HG02970 (cell line): Measurements from ENCODE around the gene FABP2.
"Not testable (repeated sequence)": the region's sequence is repeated elsewhere in the genome, so short reads cannot be mapped to it uniquely, and the experiment has no call there.

ENCODE experiments used
- ATAC-seq: cut with Tn5 transposase; IDR thresholded peaks from one replicate; pipeline ENCODE4 v1.9.1; 2021; ENCODE audit warnings: mild to moderate bottlenecking, moderate library complexity, moderate number of reproducible peaks; ENCODE audit not compliant: unreplicated experiment, low FRiP score

The FABP2 gene

DNA sequence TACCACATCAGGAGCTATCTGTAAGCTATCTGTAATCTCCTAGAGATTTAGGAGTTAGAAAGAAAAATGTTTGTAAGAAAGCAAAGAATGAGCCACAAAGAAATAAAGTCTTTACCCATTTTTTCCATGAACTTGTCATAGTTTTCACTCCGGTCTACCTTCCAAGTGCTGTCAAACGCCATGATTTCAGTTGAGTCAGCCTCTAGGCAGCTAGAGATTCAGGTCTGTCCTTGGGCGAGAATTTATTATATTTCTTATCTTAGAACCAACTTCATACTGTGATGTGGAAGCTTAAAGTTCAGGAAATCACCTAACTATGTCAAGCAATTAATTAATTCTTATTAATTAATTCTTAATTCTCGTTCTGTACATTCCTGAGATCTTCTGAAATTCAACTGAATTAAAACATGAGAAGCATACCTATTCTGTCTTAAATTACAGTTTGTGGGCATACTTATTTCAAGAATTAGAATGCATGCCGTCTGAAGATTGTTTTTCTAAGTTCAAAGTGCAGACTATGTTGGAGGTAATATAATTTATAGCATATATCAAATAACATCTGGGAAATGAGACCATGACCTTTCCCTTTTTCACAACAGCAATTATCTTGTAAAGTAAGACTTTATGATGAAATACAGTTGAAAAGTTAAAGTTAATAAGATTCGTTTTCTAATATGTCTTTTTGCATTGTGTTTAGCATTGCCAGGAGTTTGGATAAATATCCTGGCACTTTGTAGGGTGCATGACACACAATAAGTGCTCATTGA, at the start of gene FABP2:
Gene FABP2, minus strand, starts transcription at position 218 of the 767 bp plus-strand sequence. Its CDS starts 36 bp downstream, at position 182.
- no peak for ATAC-seq

DNA sequence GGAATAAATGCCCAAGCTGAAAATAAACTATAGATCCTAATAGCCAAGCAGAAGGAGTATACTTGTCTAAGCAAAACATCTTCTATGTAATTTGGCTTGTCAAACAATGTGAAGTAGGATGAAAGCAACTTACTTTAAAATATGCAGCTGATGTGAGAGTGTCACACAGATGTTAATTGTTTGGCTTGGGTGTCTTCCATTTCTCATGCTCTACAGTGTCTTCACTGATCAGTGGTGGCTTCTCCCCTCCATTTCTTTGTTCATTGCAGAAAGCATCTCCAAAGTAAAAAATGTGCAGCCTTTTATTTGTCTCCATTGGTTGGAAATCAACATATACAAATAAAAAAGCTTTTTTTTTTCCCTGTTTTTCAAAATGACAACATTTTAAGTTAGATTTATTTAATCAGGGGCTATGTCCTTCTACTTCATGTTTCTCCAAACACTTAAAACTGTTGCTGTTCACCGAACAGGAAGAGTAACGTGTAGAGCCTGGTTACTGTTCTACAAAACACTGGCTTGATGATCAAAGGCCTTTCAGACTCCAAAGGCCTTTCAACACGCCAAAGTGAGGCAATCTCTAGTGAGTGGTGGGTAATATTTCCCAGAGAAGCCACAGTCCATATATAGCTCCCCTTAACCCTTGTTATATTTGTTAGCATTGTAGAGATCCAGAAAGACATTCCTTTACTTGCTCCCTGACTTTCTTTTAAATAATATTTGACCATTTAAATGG, 49.2 kb upstream of the FABP2 start:
- not testable (repeated sequence) for ATAC-seq

DNA sequence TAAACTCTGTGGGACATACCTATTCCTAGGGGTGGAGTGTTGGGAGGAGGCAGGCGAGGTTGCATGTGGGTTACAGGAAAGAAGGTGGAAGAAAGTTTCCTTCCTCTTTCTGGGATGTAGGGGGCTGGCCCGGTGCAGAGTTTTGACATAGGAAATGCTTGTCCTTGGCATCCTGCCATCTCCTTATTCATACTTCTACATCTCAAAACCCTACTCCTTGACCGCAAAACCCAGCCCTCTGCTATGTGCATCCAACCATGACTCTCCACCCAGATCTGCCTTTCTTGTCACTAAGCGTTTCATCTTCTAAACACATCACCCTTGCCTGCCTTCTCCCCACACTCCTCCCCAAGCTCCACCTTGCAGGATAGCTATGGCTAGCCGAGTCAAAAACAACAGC, 48.5 kb upstream of the FABP2 start:
- ATAC-seq, result peak; percentile 90

DNA sequence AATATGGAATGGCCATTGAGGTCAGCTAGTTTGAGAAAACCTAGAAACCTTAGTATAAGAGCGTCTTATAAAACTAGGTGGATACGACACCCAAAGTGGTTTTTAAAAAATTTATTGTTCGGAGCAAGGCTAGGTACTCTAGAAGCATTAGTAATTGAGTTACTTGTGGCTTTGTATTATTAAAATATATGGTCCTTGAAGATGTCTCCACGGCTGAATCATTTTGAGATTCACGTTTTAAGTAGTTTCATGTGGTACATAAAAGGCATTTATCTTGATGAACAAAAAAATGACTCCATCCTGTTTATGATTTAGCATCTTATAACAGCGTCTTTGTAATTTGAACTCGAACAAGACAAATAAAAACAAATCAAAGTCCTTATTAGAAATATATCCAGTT, 44.9 kb upstream of the FABP2 start:
- ATAC-seq, result not testable (repeated sequence)

DNA sequence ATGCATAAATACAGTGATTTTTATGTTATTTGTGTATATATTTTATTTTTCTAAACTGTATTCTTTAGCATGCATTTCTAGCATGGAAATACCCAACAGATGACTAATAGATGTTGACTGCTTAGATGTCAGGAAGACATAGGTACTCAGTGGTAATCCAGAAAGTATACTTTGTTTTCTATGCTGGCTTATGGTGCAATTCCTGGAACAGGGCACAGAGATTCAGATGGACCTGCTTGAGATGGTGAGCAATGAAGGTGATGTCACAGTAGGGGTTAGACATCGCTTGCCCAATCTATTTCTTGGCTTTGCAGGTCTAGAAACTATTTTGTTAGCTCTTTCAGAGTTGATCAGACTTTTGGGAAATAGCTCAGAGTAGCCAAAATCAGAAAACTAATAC, 42.3 kb upstream of the FABP2 start:
- not testable (repeated sequence) for ATAC-seq

DNA sequence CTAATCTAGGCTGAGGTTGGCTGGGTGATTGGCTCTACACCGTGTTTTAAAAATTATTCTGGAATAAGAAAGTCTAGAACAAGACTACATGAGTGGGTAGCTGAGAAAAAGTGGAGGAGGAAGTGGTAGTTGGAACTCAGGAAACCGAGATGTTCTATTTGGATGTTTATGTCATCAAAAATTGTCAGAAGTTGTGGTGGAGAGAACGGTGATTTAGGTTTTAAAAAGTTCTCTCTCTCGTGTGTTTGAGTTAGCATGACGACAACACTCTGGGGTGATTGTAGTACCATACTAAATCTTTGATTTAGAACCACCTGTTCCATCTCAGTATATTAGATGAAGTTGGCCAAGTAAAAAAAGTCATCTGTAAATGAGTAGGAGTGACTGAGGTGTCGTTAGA, 41.4 kb upstream of the FABP2 start:
- not testable (repeated sequence) for ATAC-seq

DNA sequence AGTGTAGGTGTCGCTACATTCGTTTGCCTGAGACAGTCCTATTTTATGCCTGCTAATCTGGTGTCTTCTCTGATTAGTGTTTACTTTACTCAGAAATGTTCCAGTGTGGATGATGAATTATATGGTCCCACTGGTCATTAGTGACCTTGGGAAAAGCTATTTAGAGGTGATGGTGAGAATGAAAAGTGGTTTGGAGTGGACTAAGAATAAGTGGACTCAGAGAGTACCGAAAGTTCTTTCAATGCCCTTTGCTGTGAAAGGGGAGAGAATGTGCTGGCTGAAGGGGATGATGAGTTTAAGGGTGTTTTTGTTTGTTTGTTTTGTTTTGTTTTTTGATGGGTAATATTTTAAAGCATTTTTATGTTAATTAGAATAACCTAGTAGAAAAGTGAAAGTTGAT, 40.5 kb upstream of the FABP2 start:
- ATAC-seq, result not testable (repeated sequence)

DNA sequence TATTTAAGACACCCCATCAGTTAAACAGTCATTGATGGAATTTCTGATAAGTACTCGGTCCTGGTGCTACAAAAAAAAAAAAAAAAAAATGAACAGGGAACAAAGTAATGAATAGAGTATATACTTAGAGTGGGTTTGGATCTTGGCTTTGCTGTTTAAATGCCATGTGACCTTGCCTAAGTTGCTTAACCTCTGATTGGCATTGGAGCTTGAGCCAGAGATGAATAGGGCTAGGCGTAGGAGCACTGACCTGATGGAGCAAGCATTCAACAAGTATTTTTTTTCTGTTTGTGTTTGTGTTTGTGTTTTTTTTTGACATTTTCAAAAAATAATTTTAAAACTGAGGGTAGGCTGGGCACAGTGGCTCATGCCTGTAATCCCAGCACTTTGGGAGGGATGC, 37.9 kb upstream of the FABP2 start:
- not testable (repeated sequence) for ATAC-seq

DNA sequence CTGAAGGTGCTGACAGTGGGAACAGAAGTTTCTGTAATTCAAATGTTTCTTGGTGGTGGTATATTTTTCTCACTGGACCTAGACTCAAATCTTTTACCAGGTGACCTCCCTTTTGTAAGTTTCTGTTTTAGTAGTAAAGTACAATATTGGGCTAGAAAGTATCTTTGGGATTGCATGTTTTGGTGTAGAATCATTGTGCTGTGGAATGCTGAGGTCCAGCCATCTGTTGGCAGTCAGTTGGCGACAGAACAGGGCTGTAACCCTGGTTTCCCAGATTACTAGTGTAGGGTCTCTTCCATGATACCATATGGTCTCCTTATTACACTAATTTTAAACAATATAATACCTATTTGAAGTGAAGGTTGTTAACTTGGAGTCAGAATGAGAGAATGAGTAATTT, 34.9 kb upstream of the FABP2 start:
- not testable (repeated sequence) for ATAC-seq

DNA sequence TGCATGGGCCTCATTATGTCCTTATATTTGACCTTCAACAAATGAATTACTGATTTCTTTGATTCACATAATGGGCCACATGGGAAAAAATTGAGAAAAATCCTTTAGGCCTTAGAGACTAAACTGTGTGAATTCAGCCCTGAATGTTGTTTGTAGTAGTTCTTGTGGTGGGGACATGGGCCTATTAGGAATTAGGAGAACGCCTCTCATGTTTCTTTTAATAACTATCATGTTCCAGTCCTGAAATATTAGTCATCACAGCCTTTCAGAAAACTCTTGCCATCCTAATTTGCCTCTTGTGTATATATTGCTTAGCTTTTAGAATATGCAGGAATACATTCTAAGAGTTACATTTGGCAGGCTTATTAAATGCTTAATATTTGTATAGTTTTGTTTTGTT, 34.1 kb upstream of the FABP2 start:
- not testable (repeated sequence) for ATAC-seq

DNA sequence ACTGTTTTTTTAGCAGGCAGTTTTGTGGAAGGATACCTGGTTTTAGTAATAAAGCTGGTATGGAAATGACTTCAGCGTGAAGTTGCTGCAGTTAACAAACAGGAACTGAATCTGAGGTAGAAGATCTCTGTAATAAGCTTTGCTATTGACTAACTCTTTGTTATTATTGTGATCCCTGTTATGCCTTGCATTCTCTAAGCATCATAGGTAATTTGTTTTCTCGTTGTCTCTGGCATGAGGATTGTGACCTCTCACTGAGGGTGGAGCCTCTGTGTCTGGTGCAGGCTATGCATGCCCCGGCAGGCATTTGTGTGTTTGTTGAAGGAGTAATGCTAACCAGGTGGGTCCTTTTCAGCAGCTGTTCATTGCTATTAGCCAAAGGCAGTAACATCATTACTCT, 31.4 kb upstream of the FABP2 start:
- not testable (repeated sequence) for ATAC-seq

DNA sequence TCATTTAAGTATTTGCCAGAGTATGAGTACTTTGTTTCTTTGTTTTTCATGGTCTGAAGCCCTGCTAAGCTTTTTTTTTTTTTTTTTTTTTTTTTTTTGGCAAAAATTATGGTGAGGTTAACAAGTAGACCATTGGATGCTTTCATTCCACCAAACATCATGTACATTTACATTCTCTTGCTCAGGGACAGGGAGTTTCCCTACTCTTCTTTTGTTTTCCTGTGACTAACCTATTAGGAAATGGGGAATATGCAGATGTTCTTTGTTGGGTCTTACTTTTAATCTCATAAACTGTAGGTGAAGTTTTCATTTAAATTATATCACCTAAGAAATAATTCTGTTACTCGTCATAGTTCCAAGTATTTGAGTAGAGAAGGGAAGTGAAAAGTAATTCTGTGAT, 26.2 kb upstream of the FABP2 start:
- ATAC-seq, result not testable (repeated sequence)

DNA sequence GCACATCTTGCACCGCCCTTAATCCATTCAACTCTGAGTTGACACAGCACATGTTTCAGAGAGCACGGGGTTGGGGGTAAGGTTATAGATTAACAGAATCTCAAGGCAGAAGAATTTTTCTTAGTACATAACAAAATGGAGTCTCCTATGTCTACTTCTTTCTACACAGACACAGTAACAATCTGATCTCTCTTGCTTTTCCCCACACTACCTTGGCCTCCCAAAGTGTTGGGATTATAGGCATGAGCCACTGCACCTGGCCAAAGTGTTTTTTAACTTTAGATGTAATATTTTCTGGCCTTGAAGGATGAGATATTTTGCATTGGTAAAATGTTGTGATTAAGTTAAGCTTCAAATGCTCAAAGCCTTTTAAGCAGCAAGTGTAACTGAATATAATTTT, 21.4 kb upstream of the FABP2 start:
- not testable (repeated sequence) for ATAC-seq

DNA sequence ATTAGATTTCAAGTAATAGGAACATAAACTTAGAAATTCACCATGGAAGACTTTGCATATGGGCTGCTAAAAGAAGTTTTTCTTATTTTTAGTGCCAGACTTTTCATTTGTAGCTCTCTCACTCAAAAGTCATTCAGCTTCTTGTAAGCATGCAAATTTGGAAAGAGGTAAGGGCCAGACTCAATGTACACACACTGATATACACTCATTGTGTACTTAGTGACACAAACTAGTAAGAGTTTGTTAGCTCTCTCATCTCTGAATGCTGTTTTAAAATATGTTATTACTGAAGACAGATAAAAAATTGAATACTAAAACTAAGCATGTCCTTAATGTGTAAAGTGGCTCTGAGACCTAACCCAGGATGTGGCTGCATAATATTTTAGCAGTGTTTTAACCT, 18.0 kb upstream of the FABP2 start:
- ATAC-seq, result not testable (repeated sequence)

DNA sequence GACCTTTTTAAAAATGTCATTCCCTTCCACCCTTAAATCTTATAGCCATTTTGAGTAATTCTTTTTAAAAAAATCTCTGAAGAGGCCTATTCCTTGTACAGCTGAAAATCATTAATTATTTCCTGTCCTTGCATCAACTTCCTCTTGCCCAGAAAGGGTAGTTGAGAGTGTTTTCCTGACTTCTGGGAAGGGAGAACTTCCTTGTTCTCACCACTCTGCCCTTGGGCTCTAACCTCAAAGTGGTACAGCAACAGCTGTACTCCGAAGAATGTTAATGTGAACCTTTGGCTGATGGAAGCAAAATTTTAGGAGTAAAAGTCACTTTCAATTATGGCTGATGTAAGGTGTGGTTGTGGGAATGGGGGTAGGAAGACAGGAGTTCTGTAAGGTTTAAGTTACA, 15.1 kb upstream of the FABP2 start:
- ATAC-seq, result no peak

DNA sequence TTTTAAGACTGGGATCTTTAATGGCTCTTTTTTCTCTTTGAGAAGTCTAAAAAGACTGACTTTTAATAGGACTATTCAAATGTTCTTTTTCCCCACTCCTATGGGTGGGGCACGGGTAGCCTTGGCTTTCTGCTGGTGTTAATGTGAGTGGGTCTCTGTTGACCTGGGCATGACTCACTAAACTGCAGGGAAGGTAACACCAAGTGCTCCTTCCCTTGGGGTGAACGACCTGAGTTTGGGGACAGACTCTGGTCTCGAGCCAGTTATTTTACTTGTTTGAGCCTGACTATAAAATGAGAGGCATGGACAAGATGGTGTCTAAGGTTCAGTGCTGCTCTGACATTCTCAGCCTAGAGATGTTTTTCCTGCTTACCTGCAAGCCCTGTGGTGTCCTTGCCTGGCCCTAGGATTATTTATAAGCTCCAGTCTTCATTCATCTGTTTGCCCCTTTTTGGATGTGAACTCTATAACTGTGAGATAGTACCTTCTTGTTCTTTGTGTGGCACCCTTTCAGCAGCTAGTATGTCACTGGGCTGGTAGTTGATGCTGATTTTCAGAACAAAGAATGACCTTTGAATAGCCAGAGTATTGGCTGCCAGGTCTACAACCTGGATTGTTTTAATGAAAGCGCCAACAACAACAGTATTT, 14.5 kb upstream of the FABP2 start:
- not testable (repeated sequence) for ATAC-seq

DNA sequence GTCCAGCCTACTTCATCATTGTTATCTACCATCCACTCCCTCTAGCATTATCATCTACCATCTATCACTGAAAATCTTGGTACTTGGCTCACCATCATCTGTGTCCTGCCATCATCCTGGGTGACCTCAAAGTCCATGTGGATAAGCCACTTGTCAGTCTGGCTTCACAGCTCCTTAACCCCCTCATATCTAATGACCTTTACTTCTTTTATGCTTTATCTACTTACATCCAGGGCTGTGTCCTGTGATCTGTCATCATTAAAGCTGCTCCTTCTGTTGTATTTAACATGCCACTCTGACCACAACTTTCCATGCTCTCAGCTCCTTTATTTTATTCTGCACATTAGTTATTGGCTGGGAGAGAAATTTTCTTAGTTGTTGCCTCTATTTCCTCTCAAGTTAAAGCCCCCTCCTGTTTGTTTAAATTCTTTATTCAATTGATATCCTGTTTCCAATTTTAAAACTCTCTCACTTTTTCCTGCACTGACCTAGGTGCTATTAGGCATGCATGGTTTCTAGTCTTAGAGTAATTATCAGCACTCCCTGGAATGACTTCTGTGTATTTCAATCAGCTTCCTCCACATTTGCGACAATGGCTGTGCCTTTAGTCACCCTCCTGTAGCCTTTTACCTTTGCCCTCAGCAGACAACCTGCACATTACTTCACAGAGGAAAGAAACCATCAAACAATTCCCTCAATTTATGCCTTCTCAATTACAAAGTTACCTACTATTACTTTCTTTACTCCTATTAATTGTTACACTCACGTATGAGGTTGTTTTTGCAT, 8.1 kb upstream of the FABP2 start:
- no peak for ATAC-seq

DNA sequence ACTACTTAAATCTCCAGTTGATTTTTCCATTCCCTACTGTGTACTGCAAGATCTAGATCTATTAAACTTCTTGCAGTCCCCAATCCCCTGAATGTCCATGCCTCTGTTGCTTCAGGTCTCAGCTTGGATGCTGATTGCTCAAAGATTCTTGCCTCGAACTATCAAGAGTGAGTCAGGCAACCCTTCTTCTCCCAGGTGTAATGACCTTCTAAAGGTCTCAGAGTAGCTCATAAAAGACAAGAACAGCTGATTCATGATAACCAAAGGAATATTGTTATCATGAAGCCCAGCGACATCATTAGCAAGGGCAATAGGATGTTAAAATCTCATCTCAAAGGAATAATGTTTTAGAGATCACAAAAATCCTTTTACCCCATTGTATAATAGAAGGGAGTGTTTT, 6.8 kb upstream of the FABP2 start:
- ATAC-seq, result no peak

DNA sequence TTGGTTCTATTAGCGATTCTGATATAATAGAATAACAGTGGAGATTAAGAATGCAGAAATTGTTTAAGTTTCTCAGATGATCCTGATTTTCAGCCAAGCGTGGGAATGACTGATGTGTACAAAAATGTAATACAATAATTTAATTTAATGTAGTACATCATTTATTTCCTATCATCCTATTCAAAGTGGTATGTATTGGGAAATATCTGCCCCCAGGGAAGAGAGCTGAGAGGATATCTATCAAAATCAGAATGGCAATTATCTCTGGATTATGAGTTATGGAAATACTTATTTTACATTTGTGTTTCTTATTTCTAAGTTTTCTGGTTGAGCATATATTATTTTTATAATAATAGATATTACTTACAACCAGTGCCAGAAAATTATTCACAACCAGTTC, 3.9 kb downstream of the FABP2 start:
- ATAC-seq, result no peak

DNA sequence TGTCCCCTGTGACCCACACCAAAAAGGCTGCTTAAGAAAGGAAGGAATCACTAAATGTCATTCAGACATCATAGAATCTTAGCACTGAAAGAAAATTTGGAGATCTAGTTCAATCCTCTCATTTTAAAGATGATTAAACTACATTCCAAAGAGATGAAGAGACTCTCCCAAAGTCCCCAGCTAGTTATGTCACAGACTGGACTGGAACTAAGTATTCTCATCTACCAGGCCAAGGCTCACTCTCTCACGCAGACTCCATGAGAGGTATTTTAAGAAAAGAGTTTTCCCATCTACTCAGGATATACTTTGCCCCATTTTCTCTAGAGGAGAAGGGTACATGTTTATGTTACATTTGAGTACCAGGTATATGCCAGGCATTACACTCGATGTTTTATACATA, 6.9 kb downstream of the FABP2 start:
- no peak for ATAC-seq

DNA sequence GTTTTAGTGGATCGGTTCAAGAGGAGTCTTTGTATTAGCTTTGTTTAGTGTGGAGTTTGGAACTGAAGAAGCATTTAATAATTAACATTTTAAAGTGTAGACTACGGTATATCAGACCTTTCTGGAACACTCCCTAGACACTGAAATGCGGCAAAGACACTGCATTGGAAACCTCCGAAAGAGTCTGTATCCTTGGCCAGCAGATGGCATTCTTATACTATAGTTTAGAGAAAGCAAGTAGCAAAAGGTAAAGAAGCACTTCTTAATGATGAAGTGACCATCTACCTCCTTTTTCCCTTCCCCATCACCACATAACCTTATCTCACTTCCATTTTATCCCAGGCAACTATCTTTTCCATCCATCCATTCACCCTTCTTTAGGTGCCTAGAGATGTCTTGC, 7.6 kb downstream of the FABP2 start:
- ATAC-seq, result no peak
